WERI-Rb-1 (cell line): ENCODE data around the gene TAX1BP3.

ENCODE experiments used
- DNase-seq: peaks from one replicate; pipeline ENCODE4 v3.0.0-alpha.2; 2020
- H3K27ac ChIP-seq: fragments of 250-450 bp; sonication (Bioruptor Pico); 2 replicates; pipeline ENCODE4 v1.5.1; 2020; ENCODE audit warnings: mild to moderate bottlenecking, moderate library complexity
- H3K27me3 ChIP-seq: fragments of 250-450 bp; sonication (Bioruptor Pico); 2 replicates; pipeline ENCODE4 v1.5.1; 2021; ENCODE audit warnings: mild to moderate bottlenecking, low read depth, moderate library complexity; ENCODE audit not compliant: insufficient read depth, severe bottlenecking
- H3K36me3 ChIP-seq: fragments of 250-450 bp; sonication (Bioruptor Pico); 2 replicates; pipeline ENCODE4 v1.5.1; 2020; ENCODE audit warnings: mild to moderate bottlenecking, moderate library complexity
- H3K4me3 ChIP-seq: 2 replicates; pipeline ENCODE4 v1.5.1; 2011; ENCODE audit warnings: low read depth, mild to moderate bottlenecking, control low read depth, low read length
- H3K9me3 ChIP-seq: fragments of 250-450 bp; sonication (Bioruptor Pico); 2 replicates; pipeline ENCODE4 v1.5.1; 2021; ENCODE audit warnings: mild to moderate bottlenecking, moderate library complexity; ENCODE audit not compliant: severe bottlenecking
- TF ChIP-seq, protein P1 (sequence below): IDR thresholded peaks from 2 replicates; pipeline ENCODE4 v1.5.1; 2011; ENCODE audit warnings: low read depth, mild to moderate bottlenecking, control low read depth, inconsistent platforms, low read length

The TAX1BP3 gene

DNA sequence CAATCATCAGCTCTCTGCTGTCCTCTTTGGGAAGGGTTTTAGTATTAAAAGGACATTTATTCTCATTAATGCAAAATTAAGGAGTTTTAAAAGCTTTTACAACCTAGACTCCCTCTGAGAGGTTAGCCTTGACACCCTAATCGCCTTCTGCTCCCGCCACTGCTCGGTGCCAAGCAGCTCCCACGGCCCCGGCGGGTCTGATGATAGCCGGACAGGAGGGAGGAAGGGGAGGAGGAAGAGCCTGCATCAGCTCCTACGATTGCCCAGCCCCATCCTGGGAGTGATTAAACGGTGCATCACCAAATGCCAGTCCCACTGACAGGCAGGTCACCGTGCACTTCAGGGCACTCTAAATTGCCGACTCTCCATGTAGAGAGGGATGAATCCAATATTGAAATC lies 40.6 kb downstream of the TAX1BP3 start:
- DNase-seq, result no peak
- H3K27me3 ChIP-seq, result no peaks in the 10 kb centered on the region
- H3K27ac ChIP-seq, result no peak overlapping the region
- H3K36me3 ChIP-seq, result peaks cover 69% of the 10 kb centered on the region
- H3K9me3 ChIP-seq, result no peaks in the 10 kb centered on the region
- H3K4me3 ChIP-seq, result no peak overlapping the region
- TF ChIP-seq, protein P1, sequence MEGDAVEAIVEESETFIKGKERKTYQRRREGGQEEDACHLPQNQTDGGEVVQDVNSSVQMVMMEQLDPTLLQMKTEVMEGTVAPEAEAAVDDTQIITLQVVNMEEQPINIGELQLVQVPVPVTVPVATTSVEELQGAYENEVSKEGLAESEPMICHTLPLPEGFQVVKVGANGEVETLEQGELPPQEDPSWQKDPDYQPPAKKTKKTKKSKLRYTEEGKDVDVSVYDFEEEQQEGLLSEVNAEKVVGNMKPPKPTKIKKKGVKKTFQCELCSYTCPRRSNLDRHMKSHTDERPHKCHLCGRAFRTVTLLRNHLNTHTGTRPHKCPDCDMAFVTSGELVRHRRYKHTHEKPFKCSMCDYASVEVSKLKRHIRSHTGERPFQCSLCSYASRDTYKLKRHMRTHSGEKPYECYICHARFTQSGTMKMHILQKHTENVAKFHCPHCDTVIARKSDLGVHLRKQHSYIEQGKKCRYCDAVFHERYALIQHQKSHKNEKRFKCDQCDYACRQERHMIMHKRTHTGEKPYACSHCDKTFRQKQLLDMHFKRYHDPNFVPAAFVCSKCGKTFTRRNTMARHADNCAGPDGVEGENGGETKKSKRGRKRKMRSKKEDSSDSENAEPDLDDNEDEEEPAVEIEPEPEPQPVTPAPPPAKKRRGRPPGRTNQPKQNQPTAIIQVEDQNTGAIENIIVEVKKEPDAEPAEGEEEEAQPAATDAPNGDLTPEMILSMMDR, result no peak

- TF ChIP-seq, protein P1, result no peak
- H3K27me3 ChIP-seq, result no peaks in the 10 kb centered on the region
- no peak overlapping the region for H3K27ac ChIP-seq
- DNase-seq, result no peak
- peaks cover 66% of the 10 kb centered on the region for H3K36me3 ChIP-seq
- no peaks in the 10 kb centered on the region for H3K9me3 ChIP-seq
- no peak overlapping the region for H3K4me3 ChIP-seq
These were observed 41.3 kb downstream of the TAX1BP3 start for GRCh38 chr17:3626831-3627768.

DNA sequence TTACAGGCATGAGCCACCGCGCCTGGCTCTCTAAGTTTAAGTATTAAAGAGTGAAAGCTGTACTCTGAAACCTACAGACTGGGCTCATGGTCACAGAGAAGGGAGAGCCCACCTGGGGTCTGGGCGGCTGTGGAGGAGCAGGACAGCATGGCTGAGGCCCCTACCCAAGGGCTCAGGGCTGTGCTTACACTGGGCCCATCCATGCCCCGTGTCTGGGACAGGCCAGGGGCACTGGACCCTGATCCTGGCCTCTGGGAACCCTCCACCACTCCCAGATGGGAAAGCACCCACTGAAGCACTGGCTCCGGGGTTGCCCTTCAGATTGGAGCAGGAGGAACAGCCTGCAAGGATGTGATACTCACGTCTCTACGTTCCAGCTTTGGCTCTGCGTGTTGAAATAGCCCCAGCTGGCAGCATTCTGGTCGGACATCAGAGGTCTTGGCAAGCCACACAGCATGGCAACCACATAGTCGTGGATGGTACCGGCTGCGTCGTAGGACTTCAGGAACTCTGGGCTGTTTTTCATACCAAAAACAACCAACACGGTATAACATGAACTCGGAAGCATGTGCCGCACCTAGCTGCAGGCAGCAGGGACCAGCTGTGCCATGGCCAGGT lies 45.3 kb downstream of the TAX1BP3 start:
- H3K9me3 ChIP-seq, result no peaks in the 10 kb centered on the region
- H3K27me3 ChIP-seq, result no peaks in the 10 kb centered on the region
- TF ChIP-seq, protein P1, result no peak
- no peak overlapping the region for H3K4me3 ChIP-seq
- no peak overlapping the region for H3K27ac ChIP-seq
- H3K36me3 ChIP-seq, result peaks cover 71% of the 10 kb centered on the region
- DNase-seq, result no peak

DNA sequence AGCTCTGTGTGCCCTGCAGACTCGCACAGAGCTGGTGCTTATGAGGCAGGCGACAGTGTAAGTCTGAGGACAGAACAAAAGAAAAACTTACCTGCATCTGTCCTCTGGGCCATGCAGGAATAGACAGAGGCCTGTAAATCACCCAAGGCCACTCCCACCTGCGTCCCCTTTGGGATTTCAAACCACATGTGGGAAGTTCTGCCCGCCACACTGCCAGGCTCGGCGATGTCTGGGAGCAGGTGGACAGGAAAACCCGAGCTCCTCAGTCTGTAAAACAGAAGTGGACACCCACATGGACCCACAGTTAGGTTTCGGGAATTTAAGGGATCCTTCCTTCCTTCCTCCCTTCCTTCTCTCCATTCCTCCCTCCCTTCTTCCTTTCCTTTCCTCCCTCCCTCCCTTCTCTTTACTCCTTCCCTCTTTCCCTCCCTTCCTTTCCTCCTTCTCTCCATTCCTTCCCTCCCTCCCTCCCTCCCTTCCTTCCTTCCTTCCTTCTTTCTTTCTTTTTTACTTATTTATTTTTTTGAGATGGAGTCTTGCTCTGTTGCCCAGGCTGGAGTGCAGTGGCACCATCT lies 47.1 kb downstream of the TAX1BP3 start:
- Histone ChIP-seq H3K27me3 (no peaks in the 10 kb centered on the region), H3K4me3 (no peak overlapping the region), H3K36me3 (peaks cover 76% of the 10 kb centered on the region), H3K9me3 (no peaks in the 10 kb centered on the region), H3K27ac (no peak overlapping the region)
- no peak for DNase-seq
- TF ChIP-seq, protein P1, result no peak

GRCh38 chr17:3615160-3615870 lies 53.1 kb downstream of the TAX1BP3 start:
- Histone ChIP-seq H3K27ac (no peak overlapping the region), H3K27me3 (no peaks in the 10 kb centered on the region), H3K4me3 (no peak overlapping the region), H3K9me3 (no peaks in the 10 kb centered on the region), H3K36me3 (peaks cover 69% of the 10 kb centered on the region)
- DNase-seq, result no peak
- TF ChIP-seq, protein P1, result no peak
